GM21528 (cell line): Measurements from ENCODE around the gene PCGF3.
"Not testable (repeated sequence)": the region's sequence is repeated elsewhere in the genome, so short reads cannot be mapped to it uniquely, and the experiment has no call there.

Experiments used
- ATAC-seq: cut with Tn5 transposase; IDR thresholded peaks from one replicate; pipeline ENCODE4 v1.9.1; 2021; ENCODE audit warnings: mild to moderate bottlenecking, moderate library complexity; ENCODE audit not compliant: unreplicated experiment, low FRiP score

PCGF3 gene

GRCh38 chr4:700587-701264 lies 4.9 kb upstream of the PCGF3 start:
- no peak for ATAC-seq

GRCh38 chr4:702618-703048 lies 3.0 kb upstream of the PCGF3 start:
- ATAC-seq = no peak

GRCh38 chr4:703336-704197 lies 2.1 kb upstream of the PCGF3 start:
- no peak for ATAC-seq

- ATAC-seq = no peak
Measured at GRCh38 chr4:704198-704891, 1.3 kb upstream of the PCGF3 start.

GRCh38 chr4:704971-705277 lies 708 bp upstream of the PCGF3 start:
- no peak for ATAC-seq

GRCh38 chr4:706083-706633 lies 526 bp downstream of the PCGF3 start:
- not testable (repeated sequence) for ATAC-seq

- no peak for ATAC-seq
Measured at GRCh38 chr4:706834-707598, 1.4 kb downstream of the PCGF3 start.

- no peak for ATAC-seq
Measured at GRCh38 chr4:707929-708630, 2.4 kb downstream of the PCGF3 start.

- ATAC-seq = no peak
Measured at GRCh38 chr4:708631-708933, 3.0 kb downstream of the PCGF3 start.

GRCh38 chr4:709348-709747 lies 3.7 kb downstream of the PCGF3 start:
- ATAC-seq = no peak

GRCh38 chr4:710116-710515 lies 4.5 kb downstream of the PCGF3 start:
- no peak for ATAC-seq

GRCh38 chr4:710916-711315 lies 5.3 kb downstream of the PCGF3 start:
- no peak for ATAC-seq

GRCh38 chr4:712093-712492 lies 6.5 kb downstream of the PCGF3 start:
- no peak for ATAC-seq

- no peak for ATAC-seq
Measured at GRCh38 chr4:712916-713632, 7.4 kb downstream of the PCGF3 start.

GRCh38 chr4:714087-714486 lies 8.5 kb downstream of the PCGF3 start:
- no peak for ATAC-seq

- ATAC-seq = no peak
Measured at GRCh38 chr4:717601-718320, 12.1 kb downstream of the PCGF3 start.

- ATAC-seq = no peak
Measured at GRCh38 chr4:718460-718859, 12.8 kb downstream of the PCGF3 start.

- ATAC-seq = no peak
Measured at GRCh38 chr4:720111-720860, 14.7 kb downstream of the PCGF3 start.
